SK-N-MC (cell line): ENCODE results near the gene TNFRSF8.

Experiments used
- EZH2 ChIP-seq: fragments of 200-600 bp; sonication (generic); IDR thresholded peaks from one replicate; pipeline ENCODE4 v1.6.1; 2017; ENCODE audit warnings: antibody characterized with exemption
- FOXP2 ChIP-seq: optimal IDR thresholded peaks from 2 replicates; pipeline ENCODE3; 2011; ENCODE audit warnings: mild to moderate bottlenecking, moderate library complexity; ENCODE audit not compliant: insufficient read depth; ENCODE audit errors: extremely low read length, control extremely low read depth
- POLR2AphosphoS5 ChIP-seq: IDR thresholded peaks from 2 replicates; pipeline ENCODE4 v1.6.1; 2012; ENCODE audit warnings: mild to moderate bottlenecking, low read depth, low read length, borderline replicate concordance

GRCh38 chr1:12145616-12146342, 82.7 kb downstream of the TNFRSF8 start:
- TF ChIP-seq EZH2 (no peak), POLR2AphosphoS5 (no peak), FOXP2 (no peak)
